Ovary (tissue), 3 donors: Measurements from ENCODE around the gene S100A1.

ENCODE experiments used
- EP300 ChIP-seq: sonication (generic); formaldehyde crosslinking; IDR thresholded peaks from one replicate; pipeline ENCODE4 v1.6.1; 2017; ENCODE audit warnings: antibody characterized with exemption
- POLR2A ChIP-seq: fragments of 450-650 bp; IDR thresholded peaks from one replicate; pipeline ENCODE4 v1.6.1; 2017; ENCODE audit warnings: antibody characterized with exemption, mild to moderate bottlenecking, moderate library complexity
- TF ChIP-seq, protein P1 (sequence below), 3 donors: fragments of 450-650 bp in 2 of 3; fragments of 200-600 bp in 1 of 3; IDR thresholded peaks; one replicate each; pipeline versions ENCODE4 v1.5.1 to v1.8.0; 2016 to 2022; ENCODE audit warnings: antibody characterized with exemption in 3 of 3, mild to moderate bottlenecking in 1 of 3
- donor health status: DM: no; HTN: no; CAD: no.

DNA sequence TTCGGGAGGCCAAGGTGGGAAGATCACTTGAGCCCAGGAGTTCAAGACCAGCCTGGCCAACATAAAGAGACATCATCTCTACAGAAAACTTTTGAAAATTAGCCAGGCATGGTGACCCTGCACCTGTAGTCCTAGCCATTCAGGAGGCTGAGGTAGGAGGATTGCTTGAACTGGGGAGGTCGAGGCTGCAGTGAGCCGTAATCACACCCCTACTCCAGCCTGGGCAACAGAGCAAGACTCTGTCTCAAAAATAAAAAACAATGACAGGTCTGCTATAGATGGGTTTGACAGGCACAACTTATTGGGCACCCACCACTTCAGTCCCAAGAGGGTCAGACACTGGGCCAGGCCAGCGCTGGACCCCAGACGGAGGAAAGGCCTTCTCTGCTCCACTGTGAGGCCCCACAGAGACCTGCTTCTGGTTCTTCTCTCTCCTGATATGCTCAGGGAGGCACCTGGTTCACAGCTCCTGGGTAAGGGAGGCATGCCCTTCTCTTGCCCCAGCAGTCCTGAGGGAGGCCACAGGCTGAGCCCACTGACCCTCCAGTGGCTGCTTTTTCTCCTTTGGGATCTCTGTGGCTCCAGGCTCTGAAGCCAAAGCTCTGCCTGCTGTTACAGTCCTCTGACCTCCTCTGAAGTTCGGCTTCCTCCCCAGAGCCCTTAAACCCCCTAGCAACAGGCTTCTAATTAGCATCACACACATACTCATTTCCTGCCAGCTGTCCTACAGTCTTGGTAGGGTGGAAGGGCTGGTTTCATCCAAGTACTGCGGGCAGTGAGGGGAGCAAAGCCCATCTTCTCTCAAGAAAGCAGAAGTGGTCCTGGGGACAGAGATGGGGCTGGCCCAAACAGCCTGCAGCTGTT is 29.7 kb upstream of the S100A1 start:
- TF ChIP-seq, protein P1, sequence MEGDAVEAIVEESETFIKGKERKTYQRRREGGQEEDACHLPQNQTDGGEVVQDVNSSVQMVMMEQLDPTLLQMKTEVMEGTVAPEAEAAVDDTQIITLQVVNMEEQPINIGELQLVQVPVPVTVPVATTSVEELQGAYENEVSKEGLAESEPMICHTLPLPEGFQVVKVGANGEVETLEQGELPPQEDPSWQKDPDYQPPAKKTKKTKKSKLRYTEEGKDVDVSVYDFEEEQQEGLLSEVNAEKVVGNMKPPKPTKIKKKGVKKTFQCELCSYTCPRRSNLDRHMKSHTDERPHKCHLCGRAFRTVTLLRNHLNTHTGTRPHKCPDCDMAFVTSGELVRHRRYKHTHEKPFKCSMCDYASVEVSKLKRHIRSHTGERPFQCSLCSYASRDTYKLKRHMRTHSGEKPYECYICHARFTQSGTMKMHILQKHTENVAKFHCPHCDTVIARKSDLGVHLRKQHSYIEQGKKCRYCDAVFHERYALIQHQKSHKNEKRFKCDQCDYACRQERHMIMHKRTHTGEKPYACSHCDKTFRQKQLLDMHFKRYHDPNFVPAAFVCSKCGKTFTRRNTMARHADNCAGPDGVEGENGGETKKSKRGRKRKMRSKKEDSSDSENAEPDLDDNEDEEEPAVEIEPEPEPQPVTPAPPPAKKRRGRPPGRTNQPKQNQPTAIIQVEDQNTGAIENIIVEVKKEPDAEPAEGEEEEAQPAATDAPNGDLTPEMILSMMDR (IDR thresholded peaks at IDR 0.05), result no peak
- TF ChIP-seq POLR2A (no peak), EP300 (no peak)
